ENCODE results near the gene SMCHD1. TPM values are rescaled to one million over a fixed set of nuclear protein-coding genes. Genes with fewer than 3 reads are reported as not detected.
"Not testable (repeated sequence)": the region's sequence is repeated elsewhere in the genome, so short reads cannot be mapped to it uniquely, and the experiment has no call there.

SMCHD1 gene
- total RNA-seq, 1 experiment from 2014 or later = 33.0 TPM

DNA sequence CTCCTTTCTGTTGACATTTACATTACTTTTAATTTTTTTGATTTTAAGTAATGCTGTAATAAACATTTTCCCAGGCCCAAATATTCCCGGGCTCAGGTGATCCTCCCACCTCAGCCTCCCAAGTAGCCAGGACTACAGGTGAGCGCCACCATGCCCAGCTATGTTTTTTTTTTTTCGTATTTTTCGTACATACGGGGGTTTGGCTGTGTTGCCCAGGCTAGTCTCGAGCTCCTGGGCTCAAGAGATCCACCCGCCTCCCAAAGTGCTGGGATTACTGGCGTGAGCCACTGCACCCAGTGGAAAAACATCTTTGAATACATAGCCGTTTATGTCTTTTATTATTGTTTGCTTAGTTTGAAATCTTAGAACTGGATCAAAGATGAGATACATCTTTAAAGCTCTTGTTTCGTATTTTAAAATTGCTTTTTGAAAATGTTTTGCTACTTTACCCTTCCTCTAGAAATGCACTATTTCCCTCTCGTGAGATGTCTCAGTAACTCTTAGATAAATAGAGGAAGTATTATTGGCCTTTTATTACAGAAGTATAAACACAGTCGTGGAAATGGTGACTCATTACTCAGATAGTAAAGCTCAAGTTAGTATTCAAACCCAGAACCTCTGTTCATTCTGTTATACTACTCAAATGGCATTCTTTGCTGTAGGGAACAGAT, 2.4 kb downstream of the SMCHD1 start:
- CTCF ChIA-PET = no interaction called here
- ATAC-seq = no peak
- Mint-ChIP-seq H3K4me1 (peaks cover 30% of the 10 kb centered on the region), H3K36me3 (peaks cover 6% of the 10 kb centered on the region), H3K27ac (no peak overlapping the region), H3K4me3 (peak overlapping the region; percentile 56), H3K9me3 (peaks cover 4% of the 10 kb centered on the region; the same call in 1 of the 2 replicates), H3K27me3 (ENCODE audit: low read depth) (peaks cover 30% of the 10 kb centered on the region)
- no peak for DNase-seq (ENCODE audit: low spot score)
- POLR2A ChIA-PET = no interaction called here
- TF ChIP-seq ATF1 (CRISPR knock-in tag; IDR thresholded peaks at IDR 0.05) = no peak
- no peak for TF ChIP-seq NR1H2 (CRISPR knock-in tag; IDR thresholded peaks at IDR 0.05)

DNA sequence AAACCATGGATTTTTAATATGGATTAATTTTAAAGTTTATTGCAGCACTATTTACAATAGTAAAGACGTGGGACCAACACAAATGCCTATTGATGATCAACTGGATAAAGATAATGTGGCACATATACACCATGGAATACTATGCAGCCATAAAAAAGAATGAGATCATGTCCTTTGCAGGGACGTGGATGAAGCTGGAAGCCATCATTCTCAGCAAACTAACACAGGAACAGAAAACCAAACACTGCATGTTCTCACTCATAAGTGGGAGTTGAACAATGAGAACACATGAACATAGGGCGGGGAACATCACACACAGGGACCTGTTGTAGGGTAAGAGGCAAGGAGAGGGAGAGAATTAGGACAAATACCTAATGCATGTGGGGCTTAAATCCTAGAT, 5.3 kb downstream of the SMCHD1 start:
- H3K36me3 Mint-ChIP-seq; H3K27ac Mint-ChIP-seq; DNase-seq (ENCODE audit: low spot score); CTCF ChIA-PET; ATAC-seq; H3K9me3 Mint-ChIP-seq; H3K4me3 Mint-ChIP-seq; POLR2A ChIA-PET; H3K27me3 Mint-ChIP-seq (ENCODE audit: low read depth): not testable (repeated sequence)
- H3K4me1 Mint-ChIP-seq = peaks cover 13% of the 10 kb centered on the region

DNA sequence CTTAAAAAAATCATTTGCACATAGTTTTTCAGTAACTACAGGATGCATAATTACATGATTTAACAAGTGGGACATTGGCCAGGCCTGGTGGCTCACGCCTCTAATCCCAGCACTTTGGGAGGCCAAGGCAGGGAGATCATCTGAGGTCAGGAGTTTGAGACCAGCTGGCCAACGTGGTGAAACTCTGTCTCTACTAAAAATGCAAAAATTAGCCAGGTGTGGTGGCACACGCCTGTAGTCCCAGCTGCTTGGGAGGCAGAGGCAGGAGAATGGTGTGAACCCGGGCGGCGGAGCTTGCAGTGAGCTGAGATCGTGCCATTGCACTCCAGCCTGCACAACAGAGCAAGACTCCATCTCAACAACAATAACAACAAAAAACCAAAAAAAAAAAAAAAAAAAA, 6.8 kb downstream of the SMCHD1 start:
- DNase-seq (ENCODE audit: low spot score); POLR2A ChIA-PET; CTCF ChIA-PET; H3K4me1 Mint-ChIP-seq; H3K27me3 Mint-ChIP-seq (ENCODE audit: low read depth); ATAC-seq; H3K27ac Mint-ChIP-seq; H3K4me3 Mint-ChIP-seq; H3K9me3 Mint-ChIP-seq: not testable (repeated sequence)
- H3K36me3 Mint-ChIP-seq = peaks cover 14% of the 10 kb centered on the region

DNA sequence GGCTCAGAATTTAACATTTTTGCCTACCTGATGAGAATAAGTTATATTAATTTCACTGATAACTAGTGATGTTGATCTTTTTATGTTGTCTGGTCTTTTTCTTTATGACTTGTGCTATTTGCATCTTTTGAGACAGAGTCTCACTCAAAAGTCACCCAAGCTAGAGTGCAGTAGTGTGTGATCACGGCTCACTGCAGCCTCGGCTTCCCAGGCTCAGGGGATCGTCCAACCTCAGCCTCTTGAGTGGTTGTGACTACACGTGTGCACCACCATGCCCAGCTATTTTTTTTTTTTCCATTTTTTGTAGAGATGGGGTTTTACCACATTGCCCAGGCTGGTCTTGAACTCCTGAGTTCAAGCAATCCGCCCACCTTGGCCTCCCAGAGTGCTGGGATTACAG, 7.5 kb downstream of the SMCHD1 start:
- peaks cover 4% of the 10 kb centered on the region; the same call in 1 of the 2 replicates for H3K9me3 Mint-ChIP-seq
- POLR2A ChIA-PET = no interaction called here

DNA sequence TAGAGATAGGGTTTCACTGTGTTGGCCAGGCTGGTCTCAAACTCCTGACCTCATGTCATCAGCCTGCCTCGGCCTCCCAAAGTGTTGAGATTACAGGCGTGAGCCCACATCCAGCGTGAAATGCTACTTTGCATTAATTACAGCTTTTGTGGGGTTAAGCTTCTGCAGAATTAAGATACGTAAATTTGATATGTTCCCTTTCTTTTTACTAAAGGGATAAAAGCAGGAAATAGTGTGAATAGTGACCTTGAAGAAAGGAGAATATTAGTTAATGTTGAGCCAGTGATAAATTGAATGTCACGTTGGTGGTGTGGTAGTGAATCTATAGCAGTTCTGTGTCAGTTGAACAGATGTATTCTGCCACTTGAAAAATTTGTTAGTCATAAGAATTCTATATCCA, 16.9 kb downstream of the SMCHD1 start:
- no peaks in the 10 kb centered on the region for H3K9me3 Mint-ChIP-seq
- ChIA-PET POLR2A (no interaction called here), CTCF (no interaction called here)
- H3K27me3 Mint-ChIP-seq (ENCODE audit: low read depth) = no peaks in the 10 kb centered on the region
- H3K4me3 Mint-ChIP-seq = no peak overlapping the region
- DNase-seq (ENCODE audit: low spot score) (no peak), ATAC-seq (no peak)
- TF ChIP-seq CREM (CRISPR knock-in tag; IDR thresholded peaks at IDR 0.05) = no peak
- TF ChIP-seq TEAD4 (CRISPR knock-in tag; IDR thresholded peaks at IDR 0.05) = no peak
- peaks cover 57% of the 10 kb centered on the region for H3K36me3 Mint-ChIP-seq
- H3K4me1 Mint-ChIP-seq = no peaks in the 10 kb centered on the region
- H3K27ac Mint-ChIP-seq = no peak overlapping the region

More for the DNA sequence above, 7.5 kb downstream of the SMCHD1 start:
- Mint-ChIP-seq H3K4me1 (peaks cover 3% of the 10 kb centered on the region), H3K36me3 (peaks cover 16% of the 10 kb centered on the region), H3K27ac (no peak overlapping the region), H3K27me3 (ENCODE audit: low read depth) (no peaks in the 10 kb centered on the region), H3K4me3 (no peak overlapping the region)
- no peak for TF ChIP-seq ESRRA (CRISPR knock-in tag; IDR thresholded peaks at IDR 0.05; ENCODE audit: borderline replicate concordance)
- TF ChIP-seq ZNF121 (CRISPR knock-in tag; IDR thresholded peaks at IDR 0.05) = no peak
- TF ChIP-seq, protein P1, sequence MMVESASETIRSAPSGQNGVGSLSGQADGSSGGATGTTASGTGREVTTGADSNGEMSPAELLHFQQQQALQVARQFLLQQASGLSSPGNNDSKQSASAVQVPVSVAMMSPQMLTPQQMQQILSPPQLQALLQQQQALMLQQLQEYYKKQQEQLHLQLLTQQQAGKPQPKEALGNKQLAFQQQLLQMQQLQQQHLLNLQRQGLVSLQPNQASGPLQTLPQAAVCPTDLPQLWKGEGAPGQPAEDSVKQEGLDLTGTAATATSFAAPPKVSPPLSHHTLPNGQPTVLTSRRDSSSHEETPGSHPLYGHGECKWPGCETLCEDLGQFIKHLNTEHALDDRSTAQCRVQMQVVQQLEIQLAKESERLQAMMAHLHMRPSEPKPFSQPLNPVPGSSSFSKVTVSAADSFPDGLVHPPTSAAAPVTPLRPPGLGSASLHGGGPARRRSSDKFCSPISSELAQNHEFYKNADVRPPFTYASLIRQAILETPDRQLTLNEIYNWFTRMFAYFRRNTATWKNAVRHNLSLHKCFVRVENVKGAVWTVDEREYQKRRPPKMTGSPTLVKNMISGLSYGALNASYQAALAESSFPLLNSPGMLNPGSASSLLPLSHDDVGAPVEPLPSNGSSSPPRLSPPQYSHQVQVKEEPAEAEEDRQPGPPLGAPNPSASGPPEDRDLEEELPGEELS (CRISPR knock-in tag; IDR thresholded peaks at IDR 0.05) = no peak
- TF ChIP-seq CREB1 (CRISPR knock-in tag; IDR thresholded peaks at IDR 0.05) = no peak
- TF ChIP-seq, protein P2, sequence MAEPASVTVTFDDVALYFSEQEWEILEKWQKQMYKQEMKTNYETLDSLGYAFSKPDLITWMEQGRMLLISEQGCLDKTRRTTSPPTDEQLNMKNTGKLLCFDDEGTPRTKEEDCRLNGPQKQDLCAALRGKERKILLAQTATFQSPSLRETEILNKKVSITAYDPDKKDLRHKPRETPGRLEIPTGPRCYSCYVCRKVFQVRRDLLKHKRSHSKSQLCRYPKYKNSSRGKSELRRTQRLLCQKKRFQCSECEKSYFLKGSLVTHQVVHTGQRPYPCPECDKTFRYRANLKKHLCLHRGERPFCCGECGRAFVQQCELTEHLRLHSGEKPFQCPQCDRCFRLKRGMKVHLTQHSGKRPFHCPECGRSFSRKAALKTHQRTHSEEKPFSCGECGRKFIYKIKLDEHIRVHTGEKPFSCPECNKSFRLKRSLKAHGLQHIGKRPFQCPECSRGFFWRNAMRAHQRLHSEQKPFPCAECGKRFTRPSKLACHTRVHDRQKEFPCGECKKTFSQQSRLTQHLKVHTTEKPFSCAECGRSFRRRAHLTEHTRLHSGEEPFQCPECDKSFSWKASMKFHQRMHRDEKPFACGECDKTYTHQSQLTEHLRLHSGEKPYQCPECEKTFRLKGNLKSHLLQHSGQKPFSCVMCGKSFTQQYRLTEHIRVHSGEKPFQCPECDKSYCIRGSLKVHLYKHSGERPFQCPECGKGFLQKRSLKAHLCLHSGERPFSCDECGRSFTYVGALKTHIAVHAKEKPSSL (CRISPR knock-in tag; conservative IDR thresholded peaks at IDR 0.05) = no peak
- no peak for TF ChIP-seq RELA (CRISPR knock-in tag; IDR thresholded peaks at IDR 0.05; ENCODE audit: borderline replicate concordance)
- TF ChIP-seq, protein P3, sequence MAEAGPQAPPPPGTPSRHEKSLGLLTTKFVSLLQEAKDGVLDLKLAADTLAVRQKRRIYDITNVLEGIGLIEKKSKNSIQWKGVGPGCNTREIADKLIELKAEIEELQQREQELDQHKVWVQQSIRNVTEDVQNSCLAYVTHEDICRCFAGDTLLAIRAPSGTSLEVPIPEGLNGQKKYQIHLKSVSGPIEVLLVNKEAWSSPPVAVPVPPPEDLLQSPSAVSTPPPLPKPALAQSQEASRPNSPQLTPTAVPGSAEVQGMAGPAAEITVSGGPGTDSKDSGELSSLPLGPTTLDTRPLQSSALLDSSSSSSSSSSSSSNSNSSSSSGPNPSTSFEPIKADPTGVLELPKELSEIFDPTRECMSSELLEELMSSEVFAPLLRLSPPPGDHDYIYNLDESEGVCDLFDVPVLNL (CRISPR knock-in tag; IDR thresholded peaks at IDR 0.05; ENCODE audit: borderline replicate concordance, low read depth) = no peak
- TF ChIP-seq JUN (CRISPR knock-in tag; IDR thresholded peaks at IDR 0.05) = no peak
- TF ChIP-seq NR3C1 (CRISPR knock-in tag; conservative IDR thresholded peaks at IDR 0.05; ENCODE audit: low read depth) = no peak
- no peak for TF ChIP-seq CREM (CRISPR knock-in tag; IDR thresholded peaks at IDR 0.05)
- TF ChIP-seq KAT7 (CRISPR knock-in tag; IDR thresholded peaks at IDR 0.05; ENCODE audit: borderline replicate concordance) = no peak
- CTCF ChIA-PET = no interaction called here
- DNase-seq (ENCODE audit: low spot score) (no peak), ATAC-seq (no peak)
